SJSA1 (cell line): ENCODE data around the gene IFT122. TPM values are rescaled to one million over a fixed set of nuclear protein-coding genes. Genes with fewer than 3 reads are reported as not detected.

Experiments
- DNase-seq, 2 experiments: peaks; one replicate each; pipeline ENCODE4 v3.0.0-alpha.2; 2015 to 2020; ENCODE audit warnings: low spot score in 2 of 2, low read depth in 1 of 2
- H3K27ac ChIP-seq: fragments of 250-450 bp; sonication (Bioruptor Pico); 2 replicates; pipeline ENCODE4 v1.5.1; 2020; ENCODE audit warnings: mild to moderate bottlenecking, moderate library complexity
- H3K27me3 ChIP-seq: fragments of 250-450 bp; sonication (Bioruptor Pico); replicated peaks from 2 replicates; pipeline ENCODE4 v1.5.1; 2020; ENCODE audit warnings: mild to moderate bottlenecking, moderate library complexity
- H3K36me3 ChIP-seq: fragments of 250-450 bp; sonication (Bioruptor Pico); 2 replicates; pipeline ENCODE4 v1.5.1; 2020; ENCODE audit warnings: mild to moderate bottlenecking
- H3K4me1 ChIP-seq: fragments of 250-450 bp; sonication (Bioruptor Pico); replicated peaks from 2 replicates; pipeline ENCODE4 v1.6.1; 2021; ENCODE audit warnings: mild to moderate bottlenecking
- H3K4me3 ChIP-seq: fragments of 250-450 bp; sonication (Bioruptor Pico); 2 replicates; pipeline ENCODE4 v1.5.1; 2020; ENCODE audit warnings: mild to moderate bottlenecking
- H3K9me3 ChIP-seq: fragments of 250-450 bp; sonication (Bioruptor Pico); replicated peaks from 2 replicates; pipeline ENCODE4 v1.5.1; 2020; ENCODE audit warnings: mild to moderate bottlenecking
- total RNA-seq: library from RNA; depleted of rRNA; stranded (reverse); fragments of >200 nt; shearing (Covaris generic); gene quantifications from 2 replicates; pipeline ENCODE4 v1.2.3, GENCODE V29; 2014; rRNA removed

Gene IFT122
- total RNA-seq, 1 experiment from 2014 or later = 13.3 TPM

DNA sequence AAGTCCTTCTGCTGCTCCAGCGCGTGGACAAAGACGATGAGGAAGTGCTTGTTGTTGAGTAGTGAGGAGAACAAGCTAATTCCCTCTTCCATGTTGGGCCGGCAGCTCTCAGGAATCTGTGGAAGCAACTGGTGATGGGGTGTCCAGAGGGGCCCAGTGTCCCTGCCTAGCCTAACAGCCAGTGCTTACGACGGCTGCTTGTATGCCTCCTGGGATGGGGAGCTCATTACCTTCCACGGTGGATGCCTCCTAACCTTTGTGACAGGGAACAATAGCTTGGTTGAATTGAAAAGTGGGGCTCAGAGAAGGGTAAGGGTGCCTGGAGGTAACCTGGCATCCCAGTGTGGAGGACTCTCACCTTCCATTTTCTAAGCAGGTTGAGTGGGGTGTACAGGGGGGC is 125.9 kb downstream of the IFT122 start:
- H3K9me3 ChIP-seq = no peaks in the 10 kb centered on the region
- no peak overlapping the region for H3K4me3 ChIP-seq
- DNase-seq = no peak
- no peaks in the 10 kb centered on the region for H3K27me3 ChIP-seq
- no peak overlapping the region for H3K27ac ChIP-seq
- peaks cover 80% of the 10 kb centered on the region for H3K36me3 ChIP-seq
- peaks cover 18% of the 10 kb centered on the region for H3K4me1 ChIP-seq

- Histone ChIP-seq H3K27ac (no peak overlapping the region), H3K36me3 (peaks cover 83% of the 10 kb centered on the region), H3K9me3 (no peaks in the 10 kb centered on the region), H3K4me3 (no peak overlapping the region), H3K27me3 (no peaks in the 10 kb centered on the region), H3K4me1 (peaks cover 5% of the 10 kb centered on the region)
- DNase-seq = no peak
Measured at GRCh38 chr3:129567176-129567705, 127.2 kb downstream of the IFT122 start.

- Histone ChIP-seq H3K4me1 (no peaks in the 10 kb centered on the region), H3K4me3 (no peak overlapping the region), H3K27me3 (no peaks in the 10 kb centered on the region), H3K27ac (no peak overlapping the region), H3K9me3 (no peaks in the 10 kb centered on the region), H3K36me3 (peaks cover 81% of the 10 kb centered on the region)
- DNase-seq = no peak
Measured at GRCh38 chr3:129567939-129568338, 127.9 kb downstream of the IFT122 start.

DNA sequence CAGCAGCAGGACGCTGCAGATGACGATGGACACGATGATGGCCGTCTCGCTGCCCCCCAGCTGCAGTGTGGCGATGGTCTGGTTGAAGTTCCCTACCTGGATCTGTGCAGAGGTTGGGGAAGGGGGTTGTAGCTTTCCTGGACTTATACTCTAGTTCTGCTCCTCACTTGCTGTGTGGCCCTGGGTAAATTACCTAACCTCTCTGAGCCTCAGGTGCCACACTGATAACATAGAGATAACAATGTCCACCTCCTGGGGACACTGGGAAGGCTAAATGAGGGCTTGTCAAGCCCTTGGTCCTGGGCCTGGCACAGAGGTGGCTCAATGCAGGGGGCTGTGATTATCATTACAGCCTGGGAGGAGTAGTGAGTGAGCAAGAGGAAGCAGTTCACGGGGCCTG is 129.8 kb downstream of the IFT122 start:
- H3K4me3 ChIP-seq = no peak overlapping the region
- no peak for DNase-seq
- H3K27me3 ChIP-seq = no peaks in the 10 kb centered on the region
- H3K9me3 ChIP-seq = no peaks in the 10 kb centered on the region
- H3K4me1 ChIP-seq = peaks cover under 1% of the 10 kb centered on the region
- H3K36me3 ChIP-seq = peaks cover 81% of the 10 kb centered on the region
- H3K27ac ChIP-seq = no peak overlapping the region

Other genes with a start within 250 kb of the IFT122 start
- 191 and 235 TPM in 2 replicates for gene COPG1, start 190.6 kb upstream of the IFT122 start, total RNA-seq
- 22.2 and 25.6 TPM in 2 replicates for gene HMCES, start 161.4 kb upstream of the IFT122 start, total RNA-seq
- gene EFCAB12, start 11.6 kb upstream of the IFT122 start, total RNA-seq = 0.03 TPM in 1 of 2 replicates, not detected in the other
- gene MBD4, start 276 bp upstream of the IFT122 start, total RNA-seq = 15.2 and 23.6 TPM in 2 replicates
- gene RHO, start 88.4 kb downstream of the IFT122 start, total RNA-seq = not detected in 2 replicates
- not detected in 2 replicates for gene H1-8, start 103.0 kb downstream of the IFT122 start, total RNA-seq
- gene PLXND1, start 166.5 kb downstream of the IFT122 start, total RNA-seq = 80.1 and 91.6 TPM in 2 replicates